ENCODE results near the gene DTX4. TPM values are rescaled to one million over a fixed set of nuclear protein-coding genes. Genes with fewer than 3 reads are reported as not detected.
A peak's percentile ranks its signal among the peaks of the same experiment; 100 is the strongest.
"Not testable (repeated sequence)": the region's sequence is repeated elsewhere in the genome, so short reads cannot be mapped to it uniquely, and the experiment has no call there.

Gene DTX4
- total RNA-seq, result 3.3 TPM

DNA sequence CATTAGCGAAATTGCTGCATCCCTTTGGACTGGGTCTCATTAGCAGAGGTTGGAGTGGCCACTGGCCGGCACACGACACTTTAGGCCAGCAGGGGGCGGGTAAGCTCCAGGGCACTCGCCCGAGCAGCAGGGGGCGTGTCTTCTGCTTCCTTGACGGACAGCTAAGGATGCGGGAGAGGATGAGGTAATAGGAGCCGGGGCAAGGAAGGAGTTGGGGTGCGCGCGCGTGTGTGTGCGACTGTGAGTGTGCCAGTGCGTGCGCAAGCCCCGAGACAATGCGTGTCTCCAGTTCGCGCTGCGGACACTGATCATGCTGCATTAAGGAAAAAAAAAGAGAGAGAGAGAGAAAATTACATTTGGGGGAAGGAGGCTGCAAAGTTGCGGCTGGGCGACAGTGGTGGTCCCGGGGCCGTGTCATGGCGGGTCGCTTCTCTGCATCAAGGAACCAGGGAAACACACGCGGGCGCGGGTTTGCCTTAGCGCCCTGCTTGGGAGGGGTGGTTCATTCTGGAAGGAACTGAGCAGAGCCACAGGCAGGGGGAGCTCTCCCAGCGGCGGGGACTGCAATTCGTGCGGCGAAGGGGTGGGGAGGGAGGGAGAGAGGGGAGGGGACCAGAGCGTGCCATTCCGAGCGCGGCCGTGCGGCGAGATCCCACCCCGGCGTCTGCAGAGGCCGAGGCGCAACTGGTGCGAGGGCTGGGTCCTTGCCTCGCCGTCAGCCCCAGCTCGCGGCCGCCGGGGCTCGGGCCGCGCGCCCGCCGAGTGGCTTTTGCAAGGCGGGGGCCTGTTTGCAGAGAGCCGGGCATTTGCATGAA, at the start of gene DTX4:
TSS of gene DTX4 (plus strand) at position 625 of the 815 bp plus-strand sequence. CDS start 464 bp downstream, outside the sequence.
- ATAC-seq, result peak; percentile 95

DNA sequence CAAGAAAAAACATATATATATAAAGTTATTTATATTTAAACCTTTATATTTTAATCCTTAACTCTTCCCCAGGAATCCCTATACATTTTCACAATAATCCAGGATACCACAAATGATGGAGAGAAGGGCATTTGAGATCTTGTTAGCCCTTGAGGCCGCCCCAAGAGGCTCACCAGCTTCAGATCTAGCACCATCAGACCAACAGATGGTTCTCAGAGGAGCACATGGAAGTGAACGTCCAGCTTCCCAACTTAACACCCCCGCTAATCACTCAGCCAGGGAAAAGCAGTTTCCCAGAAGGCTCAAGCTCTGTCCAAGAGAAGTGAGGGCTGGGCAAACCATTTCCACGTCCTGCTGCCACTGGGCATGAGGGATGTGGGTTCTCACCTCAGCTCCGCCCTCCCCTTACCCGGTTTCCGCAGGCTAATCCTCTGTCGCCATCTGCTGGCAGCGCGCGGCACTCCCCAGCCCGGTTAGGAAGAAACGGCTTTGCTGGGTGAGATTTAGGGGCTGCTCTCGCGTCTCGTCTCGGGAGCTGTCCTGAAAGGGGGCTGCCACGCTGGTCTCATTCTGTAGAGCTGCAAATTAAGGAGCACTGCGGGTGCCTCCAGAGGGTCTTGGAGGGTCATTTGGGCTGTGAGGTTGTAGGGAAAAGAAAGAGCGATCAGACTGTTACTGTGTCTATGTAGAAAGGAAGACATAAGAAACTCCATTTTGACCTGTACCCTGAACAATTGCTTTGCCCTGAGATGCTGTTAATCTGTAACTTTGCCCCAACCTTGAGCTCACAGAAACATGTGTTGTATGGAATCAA, 36.1 kb upstream of the DTX4 start:
- ATAC-seq, result peak; percentile 91

- not testable (repeated sequence) for ATAC-seq
These were observed 35.4 kb upstream of the DTX4 start for GRCh38 chr11:59136551-59136950.

DNA sequence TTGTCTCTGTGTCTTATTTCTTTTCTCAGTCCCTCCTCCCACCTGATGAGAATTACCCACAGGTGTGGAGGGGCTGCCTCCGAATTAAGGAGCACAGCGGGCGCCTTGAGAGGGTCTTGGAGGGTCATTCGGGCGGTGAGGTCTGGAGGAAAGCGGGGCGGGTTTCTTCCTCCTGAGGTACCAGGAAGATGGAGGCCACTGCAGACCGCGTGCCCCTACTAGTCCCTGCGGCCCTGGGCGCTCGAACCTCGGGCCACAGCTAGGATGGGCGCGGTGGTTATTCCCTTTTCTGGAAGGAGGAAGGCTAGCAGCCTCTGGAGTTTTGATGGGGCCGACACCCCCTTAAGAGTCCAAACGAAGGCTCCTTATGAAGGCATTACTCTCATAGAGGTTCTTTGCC, 34.7 kb upstream of the DTX4 start:
- no peak for ATAC-seq

DNA sequence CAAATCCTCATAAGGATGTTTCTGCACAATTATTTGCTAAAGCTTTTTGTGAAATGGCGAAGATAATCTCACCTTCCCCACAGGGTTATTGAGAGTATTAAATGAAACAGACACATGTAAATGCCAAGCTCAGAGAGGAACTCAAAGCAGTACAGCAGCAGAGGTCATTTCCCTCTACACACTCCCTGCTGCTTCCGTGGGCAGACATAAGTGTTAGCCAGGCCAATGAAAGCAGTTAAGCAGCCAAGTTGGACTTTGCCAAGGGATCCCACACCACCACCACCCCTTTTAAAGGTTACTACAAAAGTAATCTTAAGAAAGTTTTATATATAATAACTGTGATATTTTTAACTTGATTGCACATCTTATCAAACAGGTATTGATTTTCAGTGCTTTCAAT, 33.3 kb upstream of the DTX4 start:
- ATAC-seq, result no peak

- no peak for ATAC-seq
These were observed 30.7 kb upstream of the DTX4 start for GRCh38 chr11:59141191-59141590.

DNA sequence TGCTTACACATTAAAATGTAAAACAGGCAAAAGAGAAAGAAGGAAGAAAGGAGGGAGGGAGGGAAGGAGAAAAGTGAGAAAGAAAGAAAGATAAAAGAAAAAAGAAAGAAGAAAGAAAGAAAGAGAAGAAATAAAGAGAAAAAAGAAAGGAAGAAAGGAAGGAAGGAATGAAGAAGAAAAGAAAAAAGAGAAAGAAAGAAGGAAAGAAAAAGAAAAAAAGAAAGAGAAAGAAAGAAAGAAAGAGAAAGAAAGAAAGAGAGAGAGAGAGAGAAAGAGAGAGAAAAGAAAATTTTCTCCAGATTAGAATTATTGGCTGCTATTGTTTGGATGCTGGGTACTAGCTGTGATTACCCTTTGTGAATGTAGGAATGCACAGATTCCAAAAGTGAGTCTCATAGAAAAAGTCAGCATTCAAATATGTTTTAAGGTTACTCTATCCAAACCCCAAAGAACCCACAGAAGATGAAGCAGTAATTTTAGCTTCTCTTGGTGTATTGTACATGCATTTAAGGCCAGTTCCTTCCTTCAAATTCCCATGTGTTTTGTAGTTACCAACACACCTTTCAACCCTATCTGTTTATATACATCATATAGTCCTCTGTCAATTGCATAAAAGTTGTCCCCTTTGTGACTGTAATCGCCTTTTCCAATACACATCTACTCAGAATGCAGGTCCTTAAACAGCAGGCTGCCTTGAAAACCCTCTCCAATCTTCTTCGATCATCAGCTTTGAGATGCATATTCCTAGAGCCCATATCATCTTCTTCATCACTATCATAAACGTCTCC, 30.1 kb upstream of the DTX4 start:
- no peak for ATAC-seq

DNA sequence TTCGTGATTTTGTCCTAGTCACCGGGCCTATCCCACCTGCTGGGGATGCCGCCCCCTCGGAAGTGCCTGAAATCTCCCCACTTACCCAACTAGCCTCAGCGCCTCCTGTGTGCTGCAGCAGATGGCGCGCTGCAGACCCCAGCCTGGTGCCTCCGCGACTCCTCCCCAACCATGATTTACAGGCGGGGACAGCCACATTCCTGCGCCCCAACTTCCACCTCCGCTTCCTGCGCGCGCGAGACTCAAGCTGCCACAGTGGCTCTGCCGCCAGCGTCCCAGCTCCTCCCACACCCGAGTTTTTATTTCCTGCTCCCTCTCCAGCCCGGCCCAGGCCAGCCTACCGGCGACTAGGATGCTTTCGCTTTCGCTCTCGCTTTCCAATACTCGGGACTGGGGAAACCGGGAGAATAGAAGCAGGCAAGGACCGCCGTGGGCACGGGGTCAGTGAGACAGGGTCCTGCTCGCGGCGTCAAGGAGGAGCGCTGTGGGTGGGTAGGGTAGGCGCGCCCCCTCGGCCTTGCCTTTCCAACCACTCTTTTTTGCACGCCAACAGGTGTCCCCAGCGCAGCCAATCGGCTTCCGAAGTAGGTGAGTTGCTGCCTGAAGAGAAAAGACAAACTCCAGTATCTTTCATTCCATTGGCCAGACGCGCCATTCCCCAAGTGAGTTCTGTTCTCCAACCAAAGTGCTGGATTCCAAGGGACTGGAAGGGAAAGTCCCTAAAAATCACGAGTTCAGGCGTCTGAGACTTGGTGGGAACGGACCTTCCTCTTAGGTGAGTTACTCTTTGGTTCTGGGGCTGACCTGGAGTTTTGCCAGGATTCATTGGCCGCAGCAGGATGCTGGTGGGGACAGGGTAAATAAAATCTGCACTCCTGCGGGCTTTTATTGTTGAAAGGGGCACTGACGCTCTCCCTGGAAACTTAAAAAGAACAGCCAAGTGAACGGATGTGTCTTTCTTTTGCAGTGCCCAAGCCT, 29.1 kb upstream of the DTX4 start, which contains the start of gene FAM111A:
TSS of gene FAM111A (plus strand) at position 327 of the 978 bp plus-strand sequence. CDS start 6,017 bp downstream, outside the sequence.
- ATAC-seq, result peak; percentile 92

DNA sequence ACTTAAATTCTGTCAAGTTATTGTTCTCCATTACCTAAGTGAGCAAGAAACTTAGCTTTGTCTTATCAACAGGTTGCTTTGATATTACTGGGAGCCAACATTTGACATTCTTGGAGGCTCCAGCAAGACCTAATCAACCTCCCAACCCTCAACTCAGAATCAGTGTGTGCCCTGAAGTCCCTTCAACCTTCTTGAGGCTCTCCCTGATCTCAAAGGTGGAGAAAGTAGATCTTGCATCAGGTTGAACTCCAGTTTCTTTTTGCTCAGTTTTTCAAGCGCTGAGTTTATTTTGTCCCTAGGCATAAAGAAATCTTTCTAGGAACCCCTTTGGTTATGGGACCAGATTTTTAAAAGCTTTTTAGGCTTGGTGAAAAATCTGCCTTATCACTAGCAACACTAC, 27.8 kb upstream of the DTX4 start:
- ATAC-seq, result no peak

GRCh38 chr11:59144579-59145345, 27.2 kb upstream of the DTX4 start:
- peak; percentile 82 for ATAC-seq

DNA sequence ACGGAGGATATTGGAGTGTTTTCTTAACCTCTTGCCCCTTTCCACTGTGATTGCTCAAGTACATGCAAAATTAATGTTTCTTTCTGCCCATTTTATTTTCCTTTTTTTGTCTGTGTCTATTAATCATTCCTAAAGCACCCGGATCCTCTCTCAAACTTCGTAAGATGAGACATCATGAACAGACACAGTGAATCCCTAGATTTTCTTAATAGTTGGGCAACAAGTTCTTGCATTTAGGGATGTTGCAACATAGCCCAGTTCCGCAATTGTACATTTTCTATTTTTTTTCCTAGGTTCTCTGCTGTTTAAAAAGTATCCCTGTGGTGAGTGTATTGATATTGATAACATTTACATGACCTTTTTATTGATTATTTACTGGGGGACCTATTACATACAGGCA, 26.4 kb upstream of the DTX4 start:
- ATAC-seq, result no peak

DNA sequence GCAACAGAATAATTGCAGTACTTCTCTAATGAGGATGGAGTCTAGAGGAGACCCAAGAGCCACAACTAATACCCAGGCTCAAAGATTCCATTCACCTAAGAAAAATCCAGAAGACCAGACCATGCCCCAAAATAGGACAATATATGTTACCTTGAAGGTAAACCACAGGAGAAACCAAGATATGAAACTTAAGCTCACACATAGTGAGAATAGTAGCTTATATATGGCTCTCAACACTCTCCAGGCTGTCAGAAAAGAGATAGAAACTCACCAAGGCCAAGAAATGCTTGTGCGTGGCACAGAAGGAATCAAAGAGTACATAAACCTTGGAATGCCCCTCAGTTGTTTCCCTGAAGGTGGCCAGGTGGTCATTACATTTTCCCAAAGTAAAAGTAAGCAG, 20.2 kb upstream of the DTX4 start:
- ATAC-seq, result no peak

DNA sequence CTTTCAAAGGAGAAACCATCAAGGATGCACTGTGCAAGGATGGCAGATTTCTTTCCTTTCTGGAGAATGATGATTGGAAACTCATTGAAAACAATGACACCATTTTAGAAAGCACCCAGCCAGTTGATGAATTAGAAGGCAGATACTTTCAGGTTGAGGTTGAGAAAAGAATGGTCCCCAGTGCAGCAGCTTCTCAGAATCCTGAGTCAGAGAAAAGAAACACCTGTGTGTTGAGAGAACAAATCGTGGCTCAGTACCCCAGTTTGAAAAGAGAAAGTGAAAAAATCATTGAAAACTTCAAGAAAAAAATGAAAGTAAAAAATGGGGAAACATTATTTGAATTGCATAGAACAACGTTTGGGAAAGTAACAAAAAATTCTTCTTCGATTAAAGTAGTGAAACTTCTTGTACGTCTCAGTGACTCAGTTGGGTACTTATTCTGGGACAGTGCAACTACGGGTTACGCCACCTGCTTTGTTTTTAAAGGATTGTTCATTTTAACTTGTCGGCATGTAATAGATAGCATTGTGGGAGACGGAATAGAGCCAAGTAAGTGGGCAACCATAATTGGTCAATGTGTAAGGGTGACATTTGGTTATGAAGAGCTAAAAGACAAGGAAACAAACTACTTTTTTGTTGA, 19.5 kb upstream of the DTX4 start:
- ATAC-seq, result no peak

- no peak for ATAC-seq
These were observed 17.3 kb upstream of the DTX4 start for GRCh38 chr11:59154610-59155009.

DNA sequence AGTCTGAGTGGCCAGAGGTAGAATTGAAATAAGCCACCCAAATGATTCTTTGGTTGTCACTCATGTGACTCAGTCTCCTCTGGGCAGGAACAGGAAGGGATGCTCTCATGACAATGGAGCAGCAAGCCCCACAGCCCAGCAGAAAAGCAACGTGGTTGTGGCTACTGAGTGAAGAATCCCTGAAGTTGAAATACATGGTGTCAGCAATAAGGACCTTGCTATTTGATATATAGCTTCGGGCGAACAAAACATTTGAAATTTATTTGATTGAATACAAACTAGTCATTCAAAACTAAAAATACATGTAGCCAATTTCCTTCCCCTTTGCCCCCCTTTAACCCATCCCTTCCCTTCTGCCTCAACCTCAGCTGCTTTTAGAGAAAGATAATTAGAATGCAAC, 14.5 kb upstream of the DTX4 start:
- no peak for ATAC-seq

- peak; percentile 90 for ATAC-seq
These were observed 13.5 kb upstream of the DTX4 start for GRCh38 chr11:59158206-59159068.

- ATAC-seq, result no peak
These were observed 7.9 kb upstream of the DTX4 start for GRCh38 chr11:59164028-59164427.

GRCh38 chr11:59172345-59173079, 580 bp downstream of the DTX4 start:
- peak; percentile 5 for ATAC-seq
